ENCODE results near the gene CPVL. TPM values are rescaled to one million over a fixed set of nuclear protein-coding genes. Genes with fewer than 3 reads are reported as not detected.

CPVL gene
- total RNA-seq, 2 experiments from 2014 or later = not detected

DNA sequence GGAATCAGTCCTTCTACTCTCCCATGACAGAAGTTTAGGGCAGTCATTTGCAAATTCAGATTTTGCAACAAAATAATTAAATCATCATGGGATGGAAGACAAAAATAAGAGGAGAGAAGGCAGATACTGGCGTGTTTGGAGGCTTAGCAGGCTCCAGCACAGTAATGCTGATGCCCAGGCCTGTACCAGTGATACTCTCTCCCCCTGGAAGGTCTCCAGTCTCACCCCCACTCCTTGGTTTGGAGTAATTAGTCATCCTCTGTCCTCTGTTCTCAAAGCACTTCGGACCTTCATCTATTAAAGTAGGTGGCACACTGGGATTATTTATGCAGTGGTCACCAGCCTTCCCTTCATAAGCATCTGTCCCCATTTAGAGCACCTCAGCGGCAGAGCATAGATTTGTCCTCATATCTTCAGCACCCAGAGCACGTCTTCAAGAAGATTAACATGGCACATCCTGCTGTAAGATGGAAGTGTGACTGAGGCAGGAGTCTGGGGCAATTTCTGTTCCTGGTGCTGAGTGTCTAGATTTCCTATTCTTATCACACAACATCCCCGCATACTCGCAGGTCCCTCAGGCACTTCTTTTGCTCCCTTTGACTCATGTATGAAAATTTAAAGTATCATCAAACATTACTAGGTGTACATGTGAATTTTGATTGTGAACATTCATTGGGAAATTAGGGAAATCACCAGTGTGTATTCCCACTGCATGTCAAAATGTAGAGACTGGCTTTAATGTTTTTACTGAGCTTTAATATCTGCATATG is 156.9 kb downstream of the CPVL start:
- intact Hi-C loops (cut with micrococcal nuclease; ENCODE audit: unreplicated experiment) = no loop called here
- Histone ChIP-seq H3K9me3 (ENCODE audit: low read length) (no peaks in the 10 kb centered on the region), H3K36me3 (ENCODE audit: insufficient read depth, low read length) (no peaks in the 10 kb centered on the region), H3K27ac (ENCODE audit: low read depth, low read length, poor library complexity, severe bottlenecking) (no peak overlapping the region), H3K79me2 (ENCODE audit: insufficient read depth, low read depth, low read length) (no peaks in the 10 kb centered on the region), H3K9me2 (ENCODE audit: insufficient read depth, low read length) (no peaks in the 10 kb centered on the region), H4K20me1 (ENCODE audit: insufficient read depth, low read length) (no peaks in the 10 kb centered on the region), H3K4me1 (ENCODE audit: insufficient read depth, low read length, poor library complexity, severe bottlenecking) (no peaks in the 10 kb centered on the region), H3K4me3 (ENCODE audit: low read depth, low read length, poor library complexity, severe bottlenecking) (no peak overlapping the region), H2AFZ (ENCODE audit: low read length) (no peak overlapping the region), H3K4me2 (ENCODE audit: low read length) (no peak overlapping the region)
- ChIA-PET POLR2A (interaction anchor here (0.8 kb wide), 1 partner anchor 17 kb away, joined by 3 read pairs; no protein-coding TSS in a partner anchor), CTCF (ENCODE audit: unreplicated experiment) (no interaction called here)
- DNase-seq (ENCODE audit: low spot score) = no peak
- TF ChIP-seq CTCF (conservative IDR thresholded peaks at IDR 0.05; ENCODE audit: low read length) (no peak), EZH2phosphoT487 (IDR thresholded peaks at IDR 0.05; ENCODE audit: borderline replicate concordance, low read depth, low read length) (no peak)
- BruUV-seq (replicated peaks) = no TSS peak

DNA sequence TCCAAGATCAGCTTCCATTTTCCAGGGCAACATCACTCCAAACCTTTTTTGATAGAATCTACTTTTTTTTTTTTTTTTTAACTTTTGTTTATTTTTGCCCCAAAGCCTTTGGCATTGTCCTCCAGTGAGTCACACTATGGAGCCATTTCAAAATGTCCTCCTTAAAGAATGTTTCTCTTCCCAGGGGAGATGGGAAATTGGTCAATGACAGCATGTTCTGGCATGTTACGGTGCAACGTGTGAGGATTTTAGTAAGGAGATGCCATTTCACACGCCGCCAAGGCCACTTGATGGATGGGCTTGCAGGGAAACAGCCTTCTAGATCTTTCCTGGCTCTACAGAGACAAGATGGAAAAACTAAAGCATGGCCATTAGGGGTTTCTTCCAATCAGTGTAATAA is 157.5 kb downstream of the CPVL start:
- DNase-seq (ENCODE audit: low spot score) = no peak
- POLR2A ChIA-PET = no interaction called here
- BruUV-seq (replicated peaks) = no TSS peak

More for the DNA sequence above, 157.5 kb downstream of the CPVL start:
- intact Hi-C loops (cut with micrococcal nuclease; ENCODE audit: unreplicated experiment) = no loop called here
- H3K79me2 ChIP-seq (ENCODE audit: insufficient read depth, low read depth, low read length) = no peaks in the 10 kb centered on the region
- no peak overlapping the region for H3K27ac ChIP-seq (ENCODE audit: low read depth, low read length, poor library complexity, severe bottlenecking)
- H4K20me1 ChIP-seq (ENCODE audit: insufficient read depth, low read length) = no peaks in the 10 kb centered on the region
- no peak overlapping the region for H3K4me2 ChIP-seq (ENCODE audit: low read length)
- H3K36me3 ChIP-seq (ENCODE audit: insufficient read depth, low read length) = no peaks in the 10 kb centered on the region
- no peaks in the 10 kb centered on the region for H3K9me3 ChIP-seq (ENCODE audit: low read length)
- H2AFZ ChIP-seq (ENCODE audit: low read length) = no peak overlapping the region
- CTCF ChIA-PET (ENCODE audit: unreplicated experiment) = no interaction called here
- TF ChIP-seq EZH2phosphoT487 (IDR thresholded peaks at IDR 0.05; ENCODE audit: borderline replicate concordance, low read depth, low read length) = no peak
- no peak for TF ChIP-seq CTCF (conservative IDR thresholded peaks at IDR 0.05; ENCODE audit: low read length)
- H3K4me3 ChIP-seq (ENCODE audit: low read depth, low read length, poor library complexity, severe bottlenecking) = no peak overlapping the region
- no peaks in the 10 kb centered on the region for H3K9me2 ChIP-seq (ENCODE audit: insufficient read depth, low read length)
- H3K4me1 ChIP-seq (ENCODE audit: insufficient read depth, low read length, poor library complexity, severe bottlenecking) = no peaks in the 10 kb centered on the region
